PC-9 (cell line): ENCODE results near the gene ZNF524.

ENCODE experiments used
- EZH2 ChIP-seq: fragments of 200-600 bp; sonication (generic); IDR thresholded peaks from 2 replicates; pipeline ENCODE4 v1.8.0; 2017; ENCODE audit warnings: antibody characterized with exemption, low read depth
- TF ChIP-seq, protein P1 (sequence below): fragments of 200-600 bp; sonication (generic); conservative IDR thresholded peaks from 2 replicates; pipeline ENCODE4 v1.6.1; 2017; ENCODE audit warnings: mixed run types, antibody characterized with exemption, mild to moderate bottlenecking, moderate library complexity

- TF ChIP-seq, protein P1, sequence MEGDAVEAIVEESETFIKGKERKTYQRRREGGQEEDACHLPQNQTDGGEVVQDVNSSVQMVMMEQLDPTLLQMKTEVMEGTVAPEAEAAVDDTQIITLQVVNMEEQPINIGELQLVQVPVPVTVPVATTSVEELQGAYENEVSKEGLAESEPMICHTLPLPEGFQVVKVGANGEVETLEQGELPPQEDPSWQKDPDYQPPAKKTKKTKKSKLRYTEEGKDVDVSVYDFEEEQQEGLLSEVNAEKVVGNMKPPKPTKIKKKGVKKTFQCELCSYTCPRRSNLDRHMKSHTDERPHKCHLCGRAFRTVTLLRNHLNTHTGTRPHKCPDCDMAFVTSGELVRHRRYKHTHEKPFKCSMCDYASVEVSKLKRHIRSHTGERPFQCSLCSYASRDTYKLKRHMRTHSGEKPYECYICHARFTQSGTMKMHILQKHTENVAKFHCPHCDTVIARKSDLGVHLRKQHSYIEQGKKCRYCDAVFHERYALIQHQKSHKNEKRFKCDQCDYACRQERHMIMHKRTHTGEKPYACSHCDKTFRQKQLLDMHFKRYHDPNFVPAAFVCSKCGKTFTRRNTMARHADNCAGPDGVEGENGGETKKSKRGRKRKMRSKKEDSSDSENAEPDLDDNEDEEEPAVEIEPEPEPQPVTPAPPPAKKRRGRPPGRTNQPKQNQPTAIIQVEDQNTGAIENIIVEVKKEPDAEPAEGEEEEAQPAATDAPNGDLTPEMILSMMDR: no peak
- no peak for TF ChIP-seq EZH2
Observed at GRCh38 chr19:55637534-55637933, 37.4 kb downstream of the ZNF524 start.
